G401 (cell line): ENCODE measurements around the gene SLC39A6. TPM values are rescaled to one million over a fixed set of nuclear protein-coding genes. Genes with fewer than 3 reads are reported as not detected.
"Not testable (repeated sequence)": the region's sequence is repeated elsewhere in the genome, so short reads cannot be mapped to it uniquely, and the experiment has no call there.

ENCODE experiments used
- DNase-seq: peaks from one replicate; pipeline ENCODE4 v3.0.0-alpha.2; 2015; ENCODE audit warnings: low spot score
- in situ Hi-C: cut with HindIII; loops from 2 replicates; pipeline ENCODE4 v1.10.0; 2016; ENCODE audit warnings: low sequenced_read_pairs, mixed read lengths
- total RNA-seq: library from RNA; depleted of rRNA; stranded (reverse); fragments of >200 nt; shearing (Covaris generic); gene quantifications from 2 replicates; pipeline ENCODE4 v1.2.3, GENCODE V29; 2014

SLC39A6 gene
- total RNA-seq, 1 experiment from 2014 or later = 69.7 TPM

GRCh38 chr18:36109737-36110136 is 19.4 kb downstream of the SLC39A6 start:
- DNase-seq = no peak
- in situ Hi-C loops = no loop called here

GRCh38 chr18:36108601-36109000 is 20.5 kb downstream of the SLC39A6 start:
- no peak for DNase-seq
- in situ Hi-C loops = no loop called here

GRCh38 chr18:36108196-36108595 is 20.9 kb downstream of the SLC39A6 start:
- no peak for DNase-seq
- in situ Hi-C loops = no loop called here

- in situ Hi-C loops = no loop called here
- DNase-seq = no peak
Observed at GRCh38 chr18:36107477-36107876, 21.7 kb downstream of the SLC39A6 start.

GRCh38 chr18:36104749-36105148 is 24.4 kb downstream of the SLC39A6 start:
- in situ Hi-C loops = no loop called here
- no peak for DNase-seq

GRCh38 chr18:36101943-36102342 is 27.2 kb downstream of the SLC39A6 start:
- in situ Hi-C loops = no loop called here
- DNase-seq = no peak

GRCh38 chr18:36099311-36099710 is 29.8 kb downstream of the SLC39A6 start:
- in situ Hi-C loops = no loop called here
- no peak for DNase-seq

- in situ Hi-C loops = no loop called here
- DNase-seq = no peak
Observed at GRCh38 chr18:36096955-36097354, 32.2 kb downstream of the SLC39A6 start.

- peak; percentile 42 for DNase-seq
- in situ Hi-C loops = no loop called here
Observed at GRCh38 chr18:36095936-36096519, 33.1 kb downstream of the SLC39A6 start.

GRCh38 chr18:36094431-36094830 is 34.7 kb downstream of the SLC39A6 start:
- no peak for DNase-seq
- in situ Hi-C loops = no loop called here

- in situ Hi-C loops, DNase-seq: not testable (repeated sequence)
Observed at GRCh38 chr18:36092116-36092515, 37.0 kb downstream of the SLC39A6 start.

GRCh38 chr18:36089001-36089400 is 40.1 kb downstream of the SLC39A6 start:
- no peak for DNase-seq
- in situ Hi-C loops = no loop called here

GRCh38 chr18:36088256-36088655 is 40.9 kb downstream of the SLC39A6 start:
- in situ Hi-C loops = no loop called here
- no peak for DNase-seq

- DNase-seq = no peak
- in situ Hi-C loops = no loop called here
Observed at GRCh38 chr18:36086186-36086585, 43.0 kb downstream of the SLC39A6 start.

GRCh38 chr18:36085195-36085594 is 43.9 kb downstream of the SLC39A6 start:
- in situ Hi-C loops = no loop called here
- no peak for DNase-seq

GRCh38 chr18:36083729-36084128 is 45.4 kb downstream of the SLC39A6 start:
- no peak for DNase-seq
- in situ Hi-C loops = no loop called here

- in situ Hi-C loops, DNase-seq: not testable (repeated sequence)
Observed at GRCh38 chr18:36081118-36081517, 48.0 kb downstream of the SLC39A6 start.

- DNase-seq = no peak
- in situ Hi-C loops = no loop called here
Observed at GRCh38 chr18:36078751-36079529, 50.2 kb downstream of the SLC39A6 start.

GRCh38 chr18:36077764-36078163 is 51.4 kb downstream of the SLC39A6 start:
- DNase-seq, in situ Hi-C loops: not testable (repeated sequence)

GRCh38 chr18:36075862-36076587 is 53.1 kb downstream of the SLC39A6 start:
- DNase-seq = no peak
- in situ Hi-C loops = no loop called here
